Neural progenitor cell (in vitro differentiated cells): ENCODE measurements around the gene SEBOX. TPM values are rescaled to one million over a fixed set of nuclear protein-coding genes. Genes with fewer than 3 reads are reported as not detected.

ENCODE experiments used
- DNase-seq: peaks from one replicate; pipeline ENCODE4 v3.0.0-alpha.2; 2016; ENCODE audit warnings: low spot score
- H2AFZ ChIP-seq: fragments of 200-600 bp; sonication (generic); replicated peaks from 2 replicates; pipeline ENCODE4 v1.6.1; 2016; ENCODE audit warnings: antibody characterized with exemption
- H3F3A ChIP-seq: fragments of 200-600 bp; sonication (generic); 2 replicates; pipeline ENCODE4 v1.6.1; 2016; ENCODE audit warnings: antibody characterized with exemption, low read depth
- H3K27ac ChIP-seq: fragments of 200-600 bp; sonication (generic); 2 replicates; pipeline ENCODE4 v1.5.1; 2016; ENCODE audit warnings: mild to moderate bottlenecking
- H3K27me3 ChIP-seq: fragments of 200-600 bp; sonication (generic); 2 replicates; pipeline ENCODE4 v1.6.1; 2016; ENCODE audit warnings: mild to moderate bottlenecking, moderate library complexity
- H3K36me3 ChIP-seq: fragments of 200-600 bp; sonication (generic); 2 replicates; pipeline ENCODE4 v1.5.1; 2016
- H3K4me1 ChIP-seq: fragments of 200-600 bp; sonication (generic); 2 replicates; pipeline ENCODE4 v1.6.1; 2016; ENCODE audit warnings: mixed run types
- H3K4me2 ChIP-seq: fragments of 200-600 bp; sonication (generic); 2 replicates; pipeline ENCODE4 v1.6.1; 2016
- H3K4me3 ChIP-seq: fragments of 200-600 bp; sonication (generic); 2 replicates; pipeline ENCODE4 v1.5.1; 2016
- H3K79me2 ChIP-seq: fragments of 200-600 bp; sonication (generic); 2 replicates; pipeline ENCODE4 v1.6.1; 2016; ENCODE audit warnings: low read depth
- H3K9ac ChIP-seq: fragments of 200-600 bp; sonication (generic); 2 replicates; pipeline ENCODE4 v1.6.1; 2016
- H3K9me3 ChIP-seq: fragments of 200-600 bp; sonication (generic); 2 replicates; pipeline ENCODE4 v1.5.1; 2016; ENCODE audit warnings: low read depth
- H4K20me1 ChIP-seq: fragments of 200-600 bp; sonication (generic); 2 replicates; pipeline ENCODE4 v1.6.1; 2016; ENCODE audit warnings: low read depth
- H3K27ac Mint-ChIP-seq: 3 replicates; pipeline ENCODE4 v1.8.0; 2021; ENCODE audit warnings: mixed read lengths
- H3K27me3 Mint-ChIP-seq: 2 replicates; pipeline ENCODE4 v1.8.0; 2022; ENCODE audit warnings: low read depth, mild to moderate bottlenecking, inconsistent platforms, moderate library complexity, mixed read lengths; ENCODE audit not compliant: insufficient read depth
- H3K36me3 Mint-ChIP-seq: 3 replicates; pipeline ENCODE4 v1.8.0; 2021; ENCODE audit warnings: mixed read lengths
- H3K4me1 Mint-ChIP-seq: 3 replicates; pipeline ENCODE4 v1.8.0; 2021; ENCODE audit warnings: mixed read lengths
- H3K4me3 Mint-ChIP-seq: 3 replicates; pipeline ENCODE4 v1.8.0; 2021; ENCODE audit warnings: mild to moderate bottlenecking, moderate library complexity, mixed read lengths
- H3K9me3 Mint-ChIP-seq: 3 replicates; pipeline ENCODE4 v1.8.0; 2020; ENCODE audit warnings: mixed read lengths
- EZH2 ChIP-seq: fragments of 200-600 bp; sonication (generic); IDR thresholded peaks from 2 replicates; pipeline ENCODE4 v1.6.1; 2017; ENCODE audit warnings: antibody characterized with exemption, mild to moderate bottlenecking, moderate library complexity
- EZH2phosphoT487 ChIP-seq: fragments of 200-600 bp; sonication (generic); IDR thresholded peaks from 2 replicates; pipeline ENCODE4 v1.6.1; 2017; ENCODE audit warnings: antibody characterized with exemption
- total RNA-seq: library from RNA; depleted of rRNA; stranded (reverse); fragments of >200 nt; gene quantifications from 2 replicates; pipeline ENCODE4 v1.2.3, GENCODE V29; 2015; ENCODE audit warnings: low replicate concordance
- TF ChIP-seq, protein P1 (sequence below): fragments of 200-600 bp; sonication (generic); IDR thresholded peaks from 2 replicates; pipeline ENCODE4 v1.5.1; 2017; ENCODE audit warnings: antibody characterized with exemption, mild to moderate bottlenecking

SEBOX gene
- total RNA-seq, 1 donor from 2014 or later: not detected

DNA sequence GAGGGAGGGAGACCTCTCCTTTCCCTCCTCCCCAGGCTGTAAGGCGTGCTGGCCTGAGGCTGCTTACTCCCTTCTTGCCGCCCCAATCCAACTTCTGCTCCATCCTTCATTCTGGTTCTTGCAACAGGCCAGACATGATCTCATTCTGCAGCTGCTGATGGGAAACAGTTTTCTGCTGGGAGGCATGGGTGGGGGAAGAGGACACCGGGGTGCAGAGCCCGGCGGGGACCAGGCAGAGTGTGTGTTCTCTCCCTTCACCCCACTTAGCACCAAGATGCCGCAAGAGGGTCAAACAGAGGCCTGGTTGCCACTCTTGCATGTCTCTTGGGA, 7.9 kb upstream of the SEBOX start:
- peaks cover 7% of the 10 kb centered on the region for H3K27me3 Mint-ChIP-seq
- no peaks in the 10 kb centered on the region for H3K9me3 ChIP-seq

DNA sequence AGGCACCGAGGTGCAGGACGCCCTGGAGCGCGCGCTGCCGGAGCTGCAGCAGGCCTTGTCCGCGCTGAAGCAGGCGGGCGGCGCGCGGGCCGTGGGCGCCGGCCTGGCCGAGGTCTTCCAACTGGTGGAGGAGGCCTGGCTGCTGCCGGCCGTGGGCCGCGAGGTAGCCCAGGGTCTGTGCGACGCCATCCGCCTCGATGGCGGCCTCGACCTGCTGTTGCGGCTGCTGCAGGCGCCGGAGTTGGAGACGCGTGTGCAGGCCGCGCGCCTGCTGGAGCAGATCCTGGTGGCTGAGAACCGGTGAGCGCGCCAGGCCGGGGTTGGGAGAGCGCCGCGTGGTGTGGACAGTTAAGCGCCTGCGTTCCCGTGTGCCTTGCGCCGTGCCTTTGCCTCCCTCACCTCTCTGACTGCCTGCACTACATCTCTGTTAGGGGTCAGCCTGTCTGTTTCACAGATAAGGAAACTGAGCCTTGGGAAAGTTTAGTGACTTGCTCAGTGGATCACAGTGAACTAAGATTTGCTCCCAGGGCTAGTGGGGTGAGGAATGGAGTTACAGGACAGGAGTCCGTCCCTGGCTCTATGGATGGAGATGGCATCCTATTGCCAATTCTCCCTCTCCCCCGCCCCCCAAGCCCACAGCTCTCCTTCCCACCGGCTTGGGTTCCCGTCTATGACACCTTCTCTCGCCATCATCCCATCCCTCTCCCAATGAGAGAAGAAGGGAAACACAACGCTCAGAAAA, 7.4 kb upstream of the SEBOX start:
- H2AFZ ChIP-seq: peak overlapping the region; percentile 94
- no peaks in the 10 kb centered on the region for H3K9me3 ChIP-seq

More for the DNA sequence above, 7.9 kb upstream of the SEBOX start:
- H3K36me3 ChIP-seq: no peaks in the 10 kb centered on the region
- peaks cover 8% of the 10 kb centered on the region for H3K36me3 Mint-ChIP-seq
- peak overlapping the region; percentile 88 for H3K4me3 Mint-ChIP-seq
- peaks cover 40% of the 10 kb centered on the region for H3K27me3 ChIP-seq
- H4K20me1 ChIP-seq: peaks cover 37% of the 10 kb centered on the region
- TF ChIP-seq EZH2 (no peak), EZH2phosphoT487 (no peak)
- TF ChIP-seq, protein P1, sequence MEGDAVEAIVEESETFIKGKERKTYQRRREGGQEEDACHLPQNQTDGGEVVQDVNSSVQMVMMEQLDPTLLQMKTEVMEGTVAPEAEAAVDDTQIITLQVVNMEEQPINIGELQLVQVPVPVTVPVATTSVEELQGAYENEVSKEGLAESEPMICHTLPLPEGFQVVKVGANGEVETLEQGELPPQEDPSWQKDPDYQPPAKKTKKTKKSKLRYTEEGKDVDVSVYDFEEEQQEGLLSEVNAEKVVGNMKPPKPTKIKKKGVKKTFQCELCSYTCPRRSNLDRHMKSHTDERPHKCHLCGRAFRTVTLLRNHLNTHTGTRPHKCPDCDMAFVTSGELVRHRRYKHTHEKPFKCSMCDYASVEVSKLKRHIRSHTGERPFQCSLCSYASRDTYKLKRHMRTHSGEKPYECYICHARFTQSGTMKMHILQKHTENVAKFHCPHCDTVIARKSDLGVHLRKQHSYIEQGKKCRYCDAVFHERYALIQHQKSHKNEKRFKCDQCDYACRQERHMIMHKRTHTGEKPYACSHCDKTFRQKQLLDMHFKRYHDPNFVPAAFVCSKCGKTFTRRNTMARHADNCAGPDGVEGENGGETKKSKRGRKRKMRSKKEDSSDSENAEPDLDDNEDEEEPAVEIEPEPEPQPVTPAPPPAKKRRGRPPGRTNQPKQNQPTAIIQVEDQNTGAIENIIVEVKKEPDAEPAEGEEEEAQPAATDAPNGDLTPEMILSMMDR: no peak
- peak overlapping the region; percentile 66 for H3K4me3 ChIP-seq
- peak overlapping the region; percentile 96 for H3K4me2 ChIP-seq
- peaks cover 32% of the 10 kb centered on the region for H3K4me1 Mint-ChIP-seq
- H3F3A ChIP-seq: peaks cover 39% of the 10 kb centered on the region
- no peak for DNase-seq
- H3K9ac ChIP-seq: no peak overlapping the region
- H3K79me2 ChIP-seq: no peaks in the 10 kb centered on the region
- no peak overlapping the region for H2AFZ ChIP-seq
- H3K4me1 ChIP-seq: peaks cover 13% of the 10 kb centered on the region
- H3K9me3 Mint-ChIP-seq: no peaks in the 10 kb centered on the region
- H3K27ac Mint-ChIP-seq: no peak overlapping the region
- no peak overlapping the region for H3K27ac ChIP-seq

DNA sequence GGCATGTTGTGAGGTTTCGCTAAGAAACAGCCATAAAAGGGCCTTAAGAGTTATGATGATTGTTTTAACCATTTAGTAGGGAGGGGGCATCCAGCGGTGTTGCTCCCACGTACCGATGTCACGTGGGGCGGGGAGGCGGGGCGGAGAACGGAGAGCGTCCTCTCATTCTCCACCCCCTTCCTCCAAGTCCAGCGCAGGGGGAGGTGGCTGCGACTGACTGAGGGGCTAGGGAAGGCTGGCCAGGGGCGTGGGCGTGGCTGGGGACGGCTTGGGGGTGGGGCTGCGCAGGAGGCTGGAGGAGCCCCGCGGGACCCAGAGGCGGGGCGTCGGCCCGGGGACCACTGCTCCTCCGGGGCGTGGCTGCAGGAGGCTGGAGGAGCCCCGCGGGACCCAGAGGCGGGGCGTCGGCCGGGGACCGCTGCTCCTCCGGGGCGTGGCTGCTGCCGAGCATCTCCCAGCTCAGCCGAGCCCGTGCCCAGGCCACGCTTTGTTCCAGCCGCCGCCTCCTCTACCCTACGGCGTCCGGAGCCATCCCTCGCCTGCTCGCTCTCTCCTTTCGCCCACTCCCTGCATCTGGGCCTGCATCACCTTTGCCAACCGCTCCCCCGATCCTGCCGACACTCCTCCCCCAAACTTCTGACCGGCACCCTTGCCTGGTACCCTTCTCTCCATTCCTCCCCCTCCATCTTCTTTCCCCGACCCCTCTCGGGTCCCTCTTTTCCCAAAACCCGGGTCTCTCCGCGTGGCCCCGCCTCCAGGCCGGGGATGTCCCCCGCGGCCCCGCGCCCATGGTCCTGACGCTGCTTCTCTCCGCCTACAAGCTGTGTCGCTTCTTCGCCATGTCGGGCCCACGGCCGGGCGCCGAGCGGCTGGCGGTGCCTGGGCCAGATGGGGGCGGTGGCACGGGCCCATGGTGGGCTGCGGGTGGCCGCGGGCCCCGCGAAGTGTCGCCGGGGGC, 6.5 kb upstream of the SEBOX start, which contains the start of gene SARM1:
TSS of gene SARM1 (plus strand) at position 450 of the 958 bp plus-strand sequence. CDS start at position 789, 339 bp downstream.
- Histone ChIP-seq H4K20me1 (peaks cover 37% of the 10 kb centered on the region), H3K27me3 (peaks cover 40% of the 10 kb centered on the region), H3K9me3 (no peaks in the 10 kb centered on the region), H3K4me2 (peak within 1 kb of the TSS; percentile 96), H3K36me3 (no peaks in the 10 kb centered on the region), H3K9ac (no peak within 1 kb of the TSS), H3K79me2 (no peaks in the 10 kb centered on the region), H3K4me1 (peaks cover 13% of the 10 kb centered on the region), H3K27ac (no peak within 1 kb of the TSS), H2AFZ (peak within 1 kb of the TSS; percentile 94), H3K4me3 (peak within 1 kb of the TSS; percentile 66), H3F3A (peaks cover 39% of the 10 kb centered on the region)
- peak; percentile 98 for DNase-seq
- H3K27ac Mint-ChIP-seq: peak within 1 kb of the TSS; percentile 47
- peaks cover 8% of the 10 kb centered on the region for H3K36me3 Mint-ChIP-seq
- peak within 1 kb of the TSS; percentile 92 for H3K4me3 Mint-ChIP-seq
- TF ChIP-seq, protein P1: no peak
- TF ChIP-seq EZH2phosphoT487 (peak; percentile 52), EZH2 (no peak)
- peaks cover 7% of the 10 kb centered on the region for H3K27me3 Mint-ChIP-seq
- peaks cover 32% of the 10 kb centered on the region for H3K4me1 Mint-ChIP-seq
- no peaks in the 10 kb centered on the region for H3K9me3 Mint-ChIP-seq

More for the DNA sequence above, 7.4 kb upstream of the SEBOX start:
- no peaks in the 10 kb centered on the region for H3K79me2 ChIP-seq
- H3K9me3 Mint-ChIP-seq: no peaks in the 10 kb centered on the region
- H3K36me3 Mint-ChIP-seq: peaks cover 8% of the 10 kb centered on the region
- peak; percentile 36 for TF ChIP-seq EZH2phosphoT487
- TF ChIP-seq, protein P1: no peak
- TF ChIP-seq EZH2: peak; percentile 65
- peak overlapping the region; percentile 66 for H3K4me3 ChIP-seq
- H3K36me3 ChIP-seq: no peaks in the 10 kb centered on the region
- peak; percentile 62 for DNase-seq
- H3F3A ChIP-seq: peaks cover 39% of the 10 kb centered on the region
- no peak overlapping the region for H3K27ac Mint-ChIP-seq
- peaks cover 7% of the 10 kb centered on the region for H3K27me3 Mint-ChIP-seq
- peak overlapping the region; percentile 96 for H3K4me2 ChIP-seq
- peaks cover 13% of the 10 kb centered on the region for H3K4me1 ChIP-seq
- H3K4me1 Mint-ChIP-seq: peaks cover 32% of the 10 kb centered on the region
- no peak overlapping the region for H3K9ac ChIP-seq
- peaks cover 40% of the 10 kb centered on the region for H3K27me3 ChIP-seq
- H3K4me3 Mint-ChIP-seq: peak overlapping the region; percentile 88
- H3K27ac ChIP-seq: no peak overlapping the region
- peaks cover 37% of the 10 kb centered on the region for H4K20me1 ChIP-seq
